ENCODE measurements around the gene CDH13. TPM values are rescaled to one million over a fixed set of nuclear protein-coding genes. Genes with fewer than 3 reads are reported as not detected.

CDH13 gene
- total and polyA plus RNA-seq, 9 of the 15 experiments (the other 6 are each of a cell fraction or from before 2014, with no cell fraction given) = 0.03 TPM; not detected in 8

DNA sequence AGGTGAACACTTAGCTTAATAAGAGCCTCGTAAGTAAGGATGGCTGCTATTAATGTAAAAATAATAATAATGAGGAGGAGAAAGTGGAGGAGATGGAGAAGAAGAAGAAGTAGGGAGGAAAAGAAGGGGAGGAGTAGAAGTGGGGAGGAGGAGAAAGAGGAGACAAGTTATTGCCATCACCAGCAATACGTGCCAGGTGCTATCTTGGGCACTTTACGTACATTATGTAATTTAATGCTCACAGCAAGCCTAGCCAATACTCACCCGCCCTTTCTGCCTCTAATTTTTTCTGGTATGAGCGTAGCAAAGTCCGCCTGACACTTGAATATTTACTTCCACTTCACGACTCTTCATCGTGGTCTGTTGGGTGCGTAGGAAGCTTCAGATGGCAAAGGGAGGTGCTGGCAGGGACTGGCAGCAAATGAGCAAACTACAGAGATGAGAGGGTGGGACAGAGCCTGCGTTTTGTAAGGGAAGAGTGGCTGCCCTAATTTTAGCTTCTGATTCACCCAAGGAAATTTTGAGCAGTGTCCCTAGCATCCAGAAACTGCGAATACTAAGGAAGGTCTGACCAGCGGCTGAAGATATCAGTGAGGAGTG, 42.1 kb upstream of the CDH13 start (continued):
- TF ChIP-seq, protein P1, sequence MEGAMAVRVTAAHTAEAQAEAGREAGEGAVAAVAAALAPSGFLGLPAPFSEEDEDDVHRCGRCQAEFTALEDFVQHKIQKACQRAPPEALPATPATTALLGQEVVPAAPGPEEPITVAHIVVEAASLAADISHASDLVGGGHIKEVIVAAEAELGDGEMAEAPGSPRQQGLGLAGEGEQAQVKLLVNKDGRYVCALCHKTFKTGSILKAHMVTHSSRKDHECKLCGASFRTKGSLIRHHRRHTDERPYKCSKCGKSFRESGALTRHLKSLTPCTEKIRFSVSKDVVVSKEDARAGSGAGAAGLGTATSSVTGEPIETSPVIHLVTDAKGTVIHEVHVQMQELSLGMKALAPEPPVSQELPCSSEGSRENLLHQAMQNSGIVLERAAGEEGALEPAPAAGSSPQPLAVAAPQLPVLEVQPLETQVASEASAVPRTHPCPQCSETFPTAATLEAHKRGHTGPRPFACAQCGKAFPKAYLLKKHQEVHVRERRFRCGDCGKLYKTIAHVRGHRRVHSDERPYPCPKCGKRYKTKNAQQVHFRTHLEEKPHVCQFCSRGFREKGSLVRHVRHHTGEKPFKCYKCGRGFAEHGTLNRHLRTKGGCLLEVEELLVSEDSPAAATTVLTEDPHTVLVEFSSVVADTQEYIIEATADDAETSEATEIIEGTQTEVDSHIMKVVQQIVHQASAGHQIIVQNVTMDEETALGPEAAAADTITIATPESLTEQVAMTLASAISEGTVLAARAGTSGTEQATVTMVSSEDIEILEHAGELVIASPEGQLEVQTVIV (CRISPR knock-in tag; IDR thresholded peaks at IDR 0.05; ENCODE audit: borderline replicate concordance) = no peak
- TF ChIP-seq HEY1 (CRISPR knock-in tag; IDR thresholded peaks at IDR 0.05; ENCODE audit: borderline replicate concordance) = no peak

DNA sequence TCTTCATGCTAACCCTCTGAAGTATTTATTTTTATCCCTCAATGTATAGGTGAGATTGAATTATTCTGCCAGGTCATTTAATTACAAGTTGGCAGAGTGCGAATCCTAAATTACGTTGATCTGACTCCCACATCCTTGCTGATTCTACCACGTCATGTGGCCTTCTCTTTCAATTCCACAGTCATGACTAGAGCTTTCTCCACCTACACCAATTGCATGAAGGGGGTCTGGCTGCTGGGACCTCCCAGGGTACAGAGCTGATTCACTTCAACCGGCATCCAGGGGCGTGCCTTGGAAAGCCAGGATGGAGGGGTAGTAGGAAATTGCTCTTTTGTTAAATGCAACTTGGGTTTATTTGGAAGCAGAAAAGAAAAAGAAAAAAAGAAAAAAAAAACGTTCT, 41.1 kb upstream of the CDH13 start:
- no peaks in the 10 kb centered on the region for H3K27me3 ChIP-seq (ENCODE audit: control insufficient read depth in 2 of 2, insufficient read depth in 2 of 2, low read length in 2 of 2)
- ChIA-PET CTCF (ENCODE audit: low intra/inter-chr PET ratio) (no interaction called here), POLR2A (no interaction called here)
- no peaks in the 10 kb centered on the region for H3K4me1 ChIP-seq (replicated peaks in 1 of 2; ENCODE audit: control insufficient read depth in 2 of 2, insufficient read depth in 2 of 2, low read length in 2 of 2)
- FAIRE-seq = no peak
- H3K9ac ChIP-seq (ENCODE audit: insufficient read depth in 1 of 2, low read depth in 2 of 2, low read length in 2 of 2) = no peak overlapping the region
- H2AFZ ChIP-seq (ENCODE audit: low read depth, low read length) = no peak overlapping the region
- H3K79me2 ChIP-seq (ENCODE audit: control insufficient read depth, insufficient read depth, low read length) = no peaks in the 10 kb centered on the region
- no TSS peak for BruUV-seq (replicated peaks)
- 3% methylated on average over 5 of the region's 6 CpGs for WGBS (ENCODE audit: insufficient coverage, low coverage, missing lambda C conversion rate)
- no peaks in the 10 kb centered on the region for H3K36me3 ChIP-seq (ENCODE audit: control insufficient read depth, insufficient read depth, low read length)
- TF ChIP-seq ZFP36 (IDR thresholded peaks at IDR 0.05; ENCODE audit: low read depth, low read length, partially characterized antibody) (no peak), HNRNPH1 (optimal IDR thresholded peaks at IDR 0.05; ENCODE audit: low read depth, low read length) (no peak), POLR2AphosphoS5 (IDR thresholded peaks at IDR 0.05; ENCODE audit: control insufficient read depth, insufficient read depth, low read depth, low read length) (no peak)
- TF ChIP-seq, protein P2, sequence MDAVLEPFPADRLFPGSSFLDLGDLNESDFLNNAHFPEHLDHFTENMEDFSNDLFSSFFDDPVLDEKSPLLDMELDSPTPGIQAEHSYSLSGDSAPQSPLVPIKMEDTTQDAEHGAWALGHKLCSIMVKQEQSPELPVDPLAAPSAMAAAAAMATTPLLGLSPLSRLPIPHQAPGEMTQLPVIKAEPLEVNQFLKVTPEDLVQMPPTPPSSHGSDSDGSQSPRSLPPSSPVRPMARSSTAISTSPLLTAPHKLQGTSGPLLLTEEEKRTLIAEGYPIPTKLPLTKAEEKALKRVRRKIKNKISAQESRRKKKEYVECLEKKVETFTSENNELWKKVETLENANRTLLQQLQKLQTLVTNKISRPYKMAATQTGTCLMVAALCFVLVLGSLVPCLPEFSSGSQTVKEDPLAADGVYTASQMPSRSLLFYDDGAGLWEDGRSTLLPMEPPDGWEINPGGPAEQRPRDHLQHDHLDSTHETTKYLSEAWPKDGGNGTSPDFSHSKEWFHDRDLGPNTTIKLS (IDR thresholded peaks at IDR 0.05; ENCODE audit: borderline replicate concordance, low read depth) = no peak
- in situ Hi-C loops (cut with MboI) (no loop called here), intact Hi-C loops (cut with micrococcal nuclease) (no loop called here)
- no peak overlapping the region for H3K4me2 ChIP-seq (ENCODE audit: insufficient read depth, low read length)
- no peak for DNase-seq (ENCODE audit: extremely low read depth in 1 of 4, low spot score in 3 of 4)
- H3K9me1 ChIP-seq (ENCODE audit: control insufficient read depth, insufficient read depth, low read length) = no peaks in the 10 kb centered on the region
- H3K27ac ChIP-seq (ENCODE audit: extremely low read depth, low read depth, low read length) = no peak overlapping the region
- no peak overlapping the region for H3K4me3 ChIP-seq
- H3K9me3 ChIP-seq (replicated peaks; ENCODE audit: control insufficient read depth, insufficient read depth, low read depth, low read length) = 0 out of 2 replicates have a peak, but pooled peaks cover 1% of the 10 kb centered on the region
- H4K20me1 ChIP-seq (replicated peaks; ENCODE audit: control insufficient read depth, insufficient read depth, low read length) = no peaks in the 10 kb centered on the region
- no peak for ATAC-seq

Measured in K562 (cell line).